K562 (cell line): ENCODE data around the gene MKLN1. TPM values are rescaled to one million over a fixed set of nuclear protein-coding genes. Genes with fewer than 3 reads are reported as not detected.

Experiments used
- ATAC-seq: fragments of 200-7000 bp; cut with Tn5 transposase; 3 replicates; pipeline ENCODE4 v1.9.1; 2020; ENCODE audit warnings: moderate library complexity
- BruUV-seq: library from RNA; stranded (reverse); fragments of 400-500 nt; replicated peaks from 2 replicates; lab custom pipeline; 2021; lab: Mats Ljungman, UMichigan
- CTCF ChIA-PET: fragments of 300-600 bp; formaldehyde crosslinking; extraction: SDS; loops from one replicate; lab custom pipeline; 2021; ENCODE audit warnings: low intra/inter-chr PET ratio; lab: Yijun Ruan, JAX
- POLR2A ChIA-PET: fragments of 300-600, 350-650 bp; sonication (Branson Sonifier 250); formaldehyde crosslinking; extraction: SDS; loops from one replicate; lab custom pipeline; 2021; ENCODE audit warnings: antibody characterized with exemption, inconsistent platforms; lab: Yijun Ruan, JAX
- DNase-seq, 4 experiments: peaks; one replicate each; pipeline versions ENCODE4 v3.0.0 to v3.0.0-alpha.2; 2011 to 2018; ENCODE audit warnings: low spot score in 3 of 4, mixed read lengths in 3 of 4; ENCODE audit errors: extremely low read depth in 1 of 4
- FAIRE-seq: peaks from 2 replicates; lab custom pipeline; 2011; peaks lifted over from hg19 to GRCh38; lab: Jason Lieb, UNC
- H2AFZ ChIP-seq: 2 replicates; pipeline ENCODE4 v1.6.0; 2011; ENCODE audit warnings: low read depth, low read length, control low read depth, inconsistent platforms
- H3K27ac ChIP-seq: fragments of 200-600 bp; 3 replicates; pipeline ENCODE4 v1.8.0; 2011; ENCODE audit warnings: low read depth, mild to moderate bottlenecking, control low read depth, inconsistent platforms, low read length, moderate library complexity, mixed read lengths; ENCODE audit errors: extremely low read depth
- H3K27me3 ChIP-seq, 2 experiments: fragments of 300-600 bp in 1 of 2; 2 replicates in 1 of 2; 3 replicates in 1 of 2; pipeline versions ENCODE4 v1.6.0 to v1.8.0; 2011; ENCODE audit warnings: inconsistent platforms in 2 of 2, low read length in 2 of 2, mild to moderate bottlenecking in 1 of 2, mixed read lengths in 1 of 2, moderate library complexity in 1 of 2; ENCODE audit not compliant: control insufficient read depth in 2 of 2, insufficient read depth in 2 of 2
- H3K36me3 ChIP-seq: fragments of 300-600 bp; 3 replicates; pipeline ENCODE4 v1.8.0; 2011; ENCODE audit warnings: mild to moderate bottlenecking, low read length, inconsistent platforms; ENCODE audit not compliant: control insufficient read depth, insufficient read depth
- H3K4me1 ChIP-seq, 2 experiments: fragments of 200-600 bp in 1 of 2; replicated peaks in 1 of 2; 2 replicates in 1 of 2; 3 replicates in 1 of 2; pipeline versions ENCODE4 v1.5.1 to v1.8.0; 2011; ENCODE audit warnings: inconsistent platforms in 2 of 2, low read length in 2 of 2, mild to moderate bottlenecking in 1 of 2, mixed read lengths in 1 of 2, moderate library complexity in 1 of 2; ENCODE audit not compliant: control insufficient read depth in 2 of 2, insufficient read depth in 2 of 2
- H3K4me2 ChIP-seq: 2 replicates; pipeline ENCODE4 v1.6.1; 2011; ENCODE audit warnings: low read length, control low read depth, inconsistent platforms, mixed read lengths; ENCODE audit not compliant: insufficient read depth
- H3K4me3 ChIP-seq: fragments of 200-600 bp; sonication (generic), shearing (Covaris generic); 2 replicates; pipeline ENCODE4 v1.5.1; 2016; ENCODE audit warnings: control low read depth, inconsistent platforms
- H3K79me2 ChIP-seq: fragments of 200-600 bp; 3 replicates; pipeline ENCODE4 v1.8.0; 2011; ENCODE audit warnings: low read length, inconsistent platforms; ENCODE audit not compliant: control insufficient read depth, insufficient read depth
- H3K9ac ChIP-seq, 2 experiments: 2 replicates each; pipeline versions ENCODE4 v1.6.0 to v1.6.1; 2011; ENCODE audit warnings: low read depth in 2 of 2, low read length in 2 of 2, control low read depth in 1 of 2, inconsistent platforms in 1 of 2, mild to moderate bottlenecking in 1 of 2, mixed read lengths in 1 of 2; ENCODE audit not compliant: insufficient read depth in 1 of 2
- H3K9me1 ChIP-seq: one replicate; pipeline ENCODE4 v1.6.0; 2011; ENCODE audit warnings: inconsistent platforms, mild to moderate bottlenecking, low read length, moderate library complexity; ENCODE audit not compliant: control insufficient read depth, insufficient read depth
- H3K9me3 ChIP-seq: replicated peaks from 2 replicates; pipeline ENCODE4 v1.5.1; 2011; ENCODE audit warnings: low read depth, low read length, inconsistent platforms; ENCODE audit not compliant: control insufficient read depth, insufficient read depth
- H4K20me1 ChIP-seq: replicated peaks from 2 replicates; pipeline ENCODE4 v1.6.1; 2011; ENCODE audit warnings: low read length, inconsistent platforms, mixed read lengths; ENCODE audit not compliant: control insufficient read depth, insufficient read depth
- BCOR ChIP-seq: fragments of 450-650 bp; IDR thresholded peaks from 2 replicates; pipeline ENCODE4 v1.6.1; 2016
- CBFB ChIP-seq: sonication (generic); formaldehyde crosslinking; IDR thresholded peaks from 2 replicates; pipeline ENCODE4 v1.4.0; 2020; ENCODE audit warnings: mild to moderate bottlenecking, missing genetic modification reagents
- CBX3 ChIP-seq, 2 experiments: IDR thresholded peaks; 1 replicate in 1 of 2; 2 replicates in 1 of 2; pipeline ENCODE4 v1.6.1; 2012; ENCODE audit warnings: inconsistent platforms in 2 of 2, low read length in 2 of 2, borderline replicate concordance in 1 of 2, control low read depth in 1 of 2
- DEAF1 ChIP-seq: fragments of 450-650 bp; formaldehyde crosslinking; IDR thresholded peaks from 2 replicates; pipeline ENCODE4 v1.4.0; 2020; ENCODE audit warnings: mild to moderate bottlenecking, moderate library complexity
- HMGXB4 ChIP-seq: sonication (generic); formaldehyde crosslinking; IDR thresholded peaks from 2 replicates; pipeline ENCODE4 v1.8.1; 2023; ENCODE audit warnings: mild to moderate bottlenecking, missing genetic modification reagents
- HNRNPL ChIP-seq: fragments of 200-400 bp; formaldehyde crosslinking; IDR thresholded peaks from 2 replicates; pipeline ENCODE4 v1.6.1; 2017; ENCODE audit warnings: low read depth, mild to moderate bottlenecking, low read length
- HOMEZ ChIP-seq: fragments of 250-450 bp; sonication (Bioruptor Pico); IDR thresholded peaks from 2 replicates; pipeline ENCODE4 v1.4.0; 2020; ENCODE audit warnings: mild to moderate bottlenecking, moderate library complexity
- MAFF ChIP-seq: IDR thresholded peaks from 2 replicates; pipeline ENCODE4 v1.6.1; 2012; ENCODE audit warnings: low read length, improper control_type of control experiment
- NCOA4 ChIP-seq: fragments of 450-650 bp; IDR thresholded peaks from 2 replicates; pipeline ENCODE4 v1.6.1; 2018; ENCODE audit warnings: mild to moderate bottlenecking; ENCODE audit not compliant: partially characterized antibody
- PCBP1 ChIP-seq: fragments of 200-400 bp; formaldehyde crosslinking; IDR thresholded peaks from 2 replicates; pipeline ENCODE4 v1.6.1; 2018; ENCODE audit warnings: mild to moderate bottlenecking, low read depth, low read length; ENCODE audit not compliant: poor library complexity, severe bottlenecking
- SLC30A9 ChIP-seq: fragments of 250-450 bp; sonication (Bioruptor Pico); IDR thresholded peaks from 2 replicates; pipeline ENCODE4 v1.8.0; 2022; ENCODE audit warnings: mild to moderate bottlenecking, moderate library complexity
- ZFX ChIP-seq: sonication (generic); formaldehyde crosslinking; IDR thresholded peaks from 2 replicates; pipeline ENCODE4 v1.8.0; 2022; ENCODE audit warnings: mild to moderate bottlenecking, missing genetic modification reagents, moderate library complexity
- ZNF274 ChIP-seq: IDR thresholded peaks from 2 replicates; pipeline ENCODE4 v1.6.1; 2011; ENCODE audit warnings: low read depth, mild to moderate bottlenecking, low read length, moderate library complexity, borderline replicate concordance
- ZNF778 ChIP-seq: fragments of 450-650 bp; formaldehyde crosslinking; IDR thresholded peaks from 2 replicates; pipeline ENCODE4 v1.4.0; 2020; ENCODE audit warnings: mild to moderate bottlenecking, moderate library complexity
- WGBS: fragments of 100-300 bp; shearing (Covaris generic); methylation state at CpG from one replicate; pipeline ENCODE4 v1.1.6; 2016; ENCODE audit warnings: low coverage, mixed read lengths; ENCODE audit not compliant: insufficient coverage; ENCODE audit errors: missing lambda C conversion rate; 5-methylcytosine and 5-hydroxymethylcytosine counted together
- in situ Hi-C: fragments of 300-500 bp; cut with MboI; formaldehyde crosslinking; loops from 4 replicates; pipeline ENCODE4 v1.15.0; 2018; ENCODE audit warnings: inconsistent platforms, mixed read lengths
- intact Hi-C: fragments of 100-400 bp; cut with micrococcal nuclease; formaldehyde crosslinking; loops from 2 replicates; pipeline ENCODE4 v1.14.2; 2022
- polyA plus RNA-seq, 8 experiments: library from polyadenylated mRNA; depleted of rRNA in 4 of 8; stranded (reverse) in 5 of 8; unstranded in 3 of 8; fragments of >200 nt; fragmentation: Nextera tagmentation in 2 of 8; fragmentation: Illumina TruSeq in 1 of 8; extraction: Ambion mirVana in 2 of 8; extraction: Trizol in 1 of 8; gene quantifications; 2 replicates each; pipeline versions ENCODE4 v1.2.1 to v1.2.3, GENCODE V29; 2011 to 2014; ENCODE audit warnings: inconsistent platforms in 1 of 8, missing spikeins in 1 of 8
- total RNA-seq, 7 experiments: library from RNA; depleted of rRNA in 6 of 7; stranded (reverse); fragments of >200 nt in 6 of 7; fragmentation: Illumina TruSeq in 2 of 7; extraction: Trizol in 2 of 7; gene quantifications; 2 replicates each; pipeline versions ENCODE4 v1.2.1 to v1.2.3, GENCODE V29; 2011 to 2021; ENCODE audit warnings: low replicate concordance in 1 of 7
- TF ChIP-seq, protein P1 (sequence below): IDR thresholded peaks from 2 replicates; pipeline ENCODE4 v1.6.1; 2012; ENCODE audit warnings: low read depth, low read length, improper control_type of control experiment, borderline replicate concordance
- TF ChIP-seq, protein P2 (sequence below): IDR thresholded peaks from 2 replicates; pipeline ENCODE4 v1.6.1; 2011; ENCODE audit not compliant: insufficient read length; ENCODE audit errors: extremely low read depth

The MKLN1 gene
- total and polyA plus RNA-seq, 9 of the 15 experiments (the other 6 are each of a cell fraction or from before 2014, with no cell fraction given): 18.6 to 80.4 (median 56.0) TPM

GRCh38 chr7:131459256-131459655 is 131.6 kb downstream of the MKLN1 start:
- no peak overlapping the region for H2AFZ ChIP-seq
- CTCF ChIA-PET: no interaction called here
- H3K9ac ChIP-seq: no peak overlapping the region
- no TSS peak for BruUV-seq
- no peak for ATAC-seq
- no peak for FAIRE-seq
- H3K9me1 ChIP-seq: no peaks in the 10 kb centered on the region
- H3K4me2 ChIP-seq: no peak overlapping the region
- TF ChIP-seq CBX3 (IDR thresholded peaks at IDR 0.05; ENCODE audit: borderline replicate concordance in 1 of 2, low read length in 2 of 2) (no peak), HMGXB4 (CRISPR knock-in tag) (no peak), BCOR (no peak), CBFB (CRISPR knock-in tag) (no peak), ZNF778 (CRISPR knock-in tag) (no peak), HOMEZ (CRISPR knock-in tag) (no peak), SLC30A9 (CRISPR knock-in tag) (no peak), MAFF (no peak), HNRNPL (no peak), PCBP1 (no peak), ZNF274 (no peak), ZFX (CRISPR knock-in tag) (no peak), NCOA4 (no peak), DEAF1 (CRISPR knock-in tag) (no peak)
- TF ChIP-seq, protein P1, sequence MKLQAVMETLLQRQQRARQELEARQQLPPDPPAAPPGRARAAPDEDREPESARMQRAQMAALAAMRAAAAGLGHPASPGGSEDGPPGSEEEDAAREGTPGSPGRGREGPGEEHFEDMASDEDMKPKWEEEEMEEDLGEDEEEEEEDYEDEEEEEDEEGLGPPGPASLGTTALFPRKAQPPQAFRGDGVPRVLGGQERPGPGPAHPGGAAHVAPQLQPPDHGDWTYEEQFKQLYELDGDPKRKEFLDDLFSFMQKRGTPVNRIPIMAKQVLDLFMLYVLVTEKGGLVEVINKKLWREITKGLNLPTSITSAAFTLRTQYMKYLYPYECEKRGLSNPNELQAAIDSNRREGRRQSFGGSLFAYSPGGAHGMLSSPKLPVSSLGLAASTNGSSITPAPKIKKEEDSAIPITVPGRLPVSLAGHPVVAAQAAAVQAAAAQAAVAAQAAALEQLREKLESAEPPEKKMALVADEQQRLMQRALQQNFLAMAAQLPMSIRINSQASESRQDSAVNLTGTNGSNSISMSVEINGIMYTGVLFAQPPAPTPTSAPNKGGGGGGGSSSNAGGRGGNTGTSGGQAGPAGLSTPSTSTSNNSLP: no peak
- TF ChIP-seq, protein P2, sequence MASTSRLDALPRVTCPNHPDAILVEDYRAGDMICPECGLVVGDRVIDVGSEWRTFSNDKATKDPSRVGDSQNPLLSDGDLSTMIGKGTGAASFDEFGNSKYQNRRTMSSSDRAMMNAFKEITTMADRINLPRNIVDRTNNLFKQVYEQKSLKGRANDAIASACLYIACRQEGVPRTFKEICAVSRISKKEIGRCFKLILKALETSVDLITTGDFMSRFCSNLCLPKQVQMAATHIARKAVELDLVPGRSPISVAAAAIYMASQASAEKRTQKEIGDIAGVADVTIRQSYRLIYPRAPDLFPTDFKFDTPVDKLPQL: no peak
- no peak for DNase-seq
- intact Hi-C loops: no loop called here
- H4K20me1 ChIP-seq: no peaks in the 10 kb centered on the region
- peaks cover 38% of the 10 kb centered on the region for H3K36me3 ChIP-seq
- no peak overlapping the region for H3K27ac ChIP-seq
- no peaks in the 10 kb centered on the region for H3K9me3 ChIP-seq
- WGBS: 78% methylated on average over 1 of the region's 1 CpG
- H3K27me3 ChIP-seq: no peaks in the 10 kb centered on the region
- no peak overlapping the region for H3K4me3 ChIP-seq
- in situ Hi-C loops: no loop called here
- POLR2A ChIA-PET: interaction anchor here (1.2 kb wide), 1 partner anchor 41 kb away, joined by 5 read pairs; no protein-coding TSS in a partner anchor
- no peaks in the 10 kb centered on the region for H3K4me1 ChIP-seq
- H3K79me2 ChIP-seq: no peaks in the 10 kb centered on the region
